Measurements from ENCODE around the gene RALA.
"Not testable (repeated sequence)": the region's sequence is repeated elsewhere in the genome, so short reads cannot be mapped to it uniquely, and the experiment has no call there.

RALA gene

DNA sequence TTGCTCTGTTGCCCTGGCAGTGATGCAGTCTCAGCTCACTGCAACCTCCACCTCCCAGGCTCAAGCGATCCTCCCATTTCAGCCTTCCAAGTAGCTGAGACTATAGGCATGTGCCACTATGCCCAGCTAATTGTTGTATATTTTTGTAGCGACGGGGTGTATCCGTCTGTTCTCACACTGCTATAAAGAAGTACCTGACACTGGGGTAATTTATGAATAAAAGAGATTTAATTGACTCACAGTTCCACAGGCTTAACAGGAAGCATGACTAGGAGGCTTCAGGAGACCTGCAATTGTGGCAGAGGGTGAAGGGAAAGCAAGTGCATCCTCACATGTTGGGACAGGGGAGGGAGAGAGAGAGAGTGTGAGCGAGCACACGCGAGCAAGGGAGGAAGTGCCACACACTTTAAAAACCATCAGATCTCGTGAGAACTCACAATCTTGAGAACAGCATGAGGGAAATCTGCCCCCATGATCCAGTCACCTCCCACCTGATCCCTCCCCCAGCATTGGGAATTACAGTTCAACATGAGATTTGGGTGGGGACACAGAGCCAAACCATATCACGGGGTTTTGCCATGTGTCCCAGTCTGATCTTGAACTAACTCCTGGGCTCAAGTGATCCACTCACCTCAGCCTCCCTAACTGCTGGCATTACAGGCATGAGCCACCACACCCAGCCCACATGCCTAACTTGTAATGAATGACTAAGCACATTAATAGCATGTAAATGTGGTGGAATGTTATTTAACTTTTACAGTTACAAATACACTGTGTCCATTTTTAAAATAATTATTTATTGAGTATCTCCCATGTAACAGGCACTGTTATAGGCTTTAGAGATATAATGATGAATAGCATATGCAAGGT lies 65.5 kb downstream of the RALA start:
- DNase-seq = peak; percentile 56

DNA sequence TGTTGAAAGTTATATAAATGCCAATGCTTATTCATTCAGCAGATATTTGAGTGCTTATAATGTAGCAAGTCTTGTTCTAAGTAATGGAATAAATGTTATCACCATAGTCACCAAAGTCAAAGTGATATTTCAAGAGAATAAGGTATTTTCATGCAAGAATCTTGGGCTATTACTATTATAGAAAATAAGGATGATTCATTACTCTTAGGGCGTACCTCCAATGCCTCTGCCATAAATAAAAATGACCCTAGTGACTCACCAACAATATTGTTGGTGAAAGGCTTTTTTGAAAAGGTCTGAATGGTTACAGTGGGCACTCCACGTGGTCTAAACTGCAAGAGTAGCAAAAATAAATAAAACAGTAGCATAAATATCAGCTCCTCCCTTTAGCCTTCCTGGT lies 68.4 kb downstream of the RALA start:
- DNase-seq = no peak

DNA sequence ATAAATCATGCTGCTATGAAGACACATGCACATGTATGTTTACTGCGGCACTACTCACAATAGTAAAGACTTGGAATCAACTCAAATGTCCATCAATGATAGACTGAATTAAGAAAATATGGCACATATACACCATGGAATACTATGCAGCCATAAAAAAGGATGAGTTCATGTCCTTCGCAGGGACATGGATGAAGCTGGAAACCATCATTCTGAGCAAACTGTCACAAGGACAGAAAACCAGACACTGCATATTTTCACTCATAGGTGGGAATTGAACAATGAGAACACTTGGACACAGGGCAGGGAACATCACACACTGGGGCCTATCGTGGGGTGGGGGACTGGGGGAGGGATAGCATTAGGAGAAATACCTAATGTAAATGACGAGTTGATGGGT lies 69.7 kb downstream of the RALA start:
- DNase-seq = not testable (repeated sequence)

DNA sequence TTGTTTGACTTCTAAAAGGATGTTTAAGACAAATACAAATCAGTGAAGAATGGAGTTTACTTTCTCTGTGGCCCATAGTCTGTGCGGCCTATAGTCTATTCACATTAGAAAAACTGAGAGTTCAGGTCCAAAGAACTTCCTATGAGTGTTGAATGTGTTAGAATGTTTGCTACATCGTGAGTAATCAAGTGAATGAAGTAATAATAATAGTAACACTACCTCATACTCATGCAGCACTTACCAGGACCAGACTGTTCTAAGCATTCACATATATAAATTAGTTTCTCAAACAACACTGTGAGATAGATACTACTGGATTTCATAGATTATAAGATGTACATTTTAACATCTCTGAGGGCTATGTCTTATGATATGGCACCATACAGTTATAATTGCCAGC lies 70.4 kb downstream of the RALA start:
- DNase-seq = no peak

DNA sequence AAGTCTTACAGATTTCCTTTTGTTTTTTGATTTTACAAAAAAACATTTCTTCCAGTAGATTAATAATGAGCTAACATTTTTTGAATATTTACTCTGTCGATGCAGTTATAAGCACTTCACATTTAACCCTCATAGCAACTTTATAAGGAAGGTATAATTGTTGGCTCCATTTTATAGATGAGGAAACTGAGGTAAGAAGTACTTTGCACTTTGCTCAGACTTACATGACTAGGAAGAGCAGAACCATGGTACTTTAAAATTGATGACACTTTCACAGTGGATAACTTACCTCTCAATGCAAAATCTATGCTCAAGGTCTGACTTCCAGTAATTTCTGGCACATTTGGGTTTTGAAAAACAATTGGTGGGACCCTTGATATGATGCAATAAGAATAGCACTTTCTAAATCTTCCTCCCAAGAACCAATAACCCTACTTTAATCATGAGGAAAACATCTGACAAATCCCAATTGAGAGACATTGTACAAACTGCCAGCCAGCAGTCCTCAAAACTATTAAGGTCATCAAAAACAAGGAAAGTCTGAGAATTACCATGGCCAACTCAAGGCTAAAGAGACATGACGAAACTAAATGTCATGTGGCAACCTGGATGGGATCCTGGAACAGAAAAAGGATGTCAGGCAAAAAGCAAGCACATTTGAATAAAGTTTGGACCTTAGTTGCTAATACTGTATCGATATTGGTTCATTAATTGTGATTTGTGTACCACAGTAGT lies 72.6 kb downstream of the RALA start:
- DNase-seq = no peak

DNA sequence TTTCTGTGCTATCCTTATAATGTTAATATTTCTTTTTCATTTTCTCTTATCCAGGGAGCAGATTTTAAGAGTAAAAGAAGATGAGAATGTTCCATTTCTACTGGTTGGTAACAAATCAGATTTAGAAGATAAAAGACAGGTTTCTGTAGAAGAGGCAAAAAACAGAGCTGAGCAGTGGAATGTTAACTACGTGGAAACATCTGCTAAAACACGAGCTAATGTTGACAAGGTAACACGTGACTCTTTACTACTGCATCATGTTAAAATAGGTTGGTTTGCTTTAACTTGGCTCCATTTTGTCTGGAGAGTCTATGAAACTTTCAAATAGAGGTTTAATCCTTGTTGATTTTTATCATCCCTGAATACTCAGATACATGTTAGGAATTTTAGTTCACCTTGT lies 73.3 kb downstream of the RALA start:
- DNase-seq = no peak

DNA sequence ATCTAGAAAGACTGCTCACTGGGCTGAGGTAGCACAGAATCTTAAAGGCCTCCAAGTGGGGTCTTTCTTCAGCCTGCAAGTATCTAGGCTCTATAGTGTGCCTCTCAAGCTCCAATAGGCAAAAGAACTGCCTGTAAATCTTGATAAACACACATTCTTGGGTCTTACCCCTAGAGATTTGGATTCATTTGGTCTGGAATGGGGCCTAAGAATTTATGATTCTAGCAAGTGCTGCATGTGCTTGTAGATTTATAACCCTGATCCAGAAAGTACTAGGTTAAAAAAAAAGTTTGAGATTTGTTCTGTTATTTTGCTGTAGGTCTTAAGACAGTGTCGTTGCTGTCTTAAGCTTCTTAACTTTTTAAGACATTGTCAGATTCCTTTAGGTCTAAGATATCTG lies 74.1 kb downstream of the RALA start:
- DNase-seq = no peak

DNA sequence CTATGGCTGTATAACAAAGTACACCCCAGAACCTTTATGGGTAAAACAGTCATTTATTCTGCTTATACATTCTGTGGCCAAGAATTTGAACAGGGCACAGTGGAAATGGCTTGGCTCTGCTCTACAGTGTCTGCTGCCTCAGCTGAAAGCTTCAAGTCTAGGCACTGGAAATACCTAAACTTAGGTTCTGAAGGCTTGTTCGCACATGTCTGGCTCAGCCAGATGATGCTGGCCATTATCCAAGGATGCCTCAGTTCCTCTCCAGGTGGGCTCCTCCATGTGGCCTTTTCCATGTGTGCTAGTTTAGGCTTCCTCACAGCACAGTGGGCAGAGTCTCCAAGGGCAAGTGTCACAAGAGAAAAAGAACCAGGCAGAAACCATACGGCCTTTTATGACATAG lies 76.8 kb downstream of the RALA start:
- no peak for DNase-seq

DNA sequence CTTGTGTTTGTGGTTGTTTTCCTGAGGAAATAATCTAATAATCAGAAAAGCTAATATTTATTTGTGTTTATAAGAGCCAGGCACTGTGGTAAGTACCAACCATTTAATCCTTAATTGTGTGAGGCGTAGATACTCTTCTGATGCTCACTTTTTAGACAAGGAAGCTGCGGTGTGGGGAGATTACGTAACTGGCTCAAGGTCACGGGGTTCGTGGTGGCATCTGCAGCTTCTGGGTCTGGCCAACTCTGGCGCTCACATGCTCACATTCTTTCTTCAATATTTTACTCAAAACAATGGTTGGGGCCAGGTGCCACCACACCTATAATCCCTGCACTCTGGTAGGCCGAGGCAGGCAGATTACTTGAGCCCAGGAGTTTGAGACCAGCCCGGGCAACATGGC lies 77.6 kb downstream of the RALA start:
- peak; percentile 85 for DNase-seq

DNA sequence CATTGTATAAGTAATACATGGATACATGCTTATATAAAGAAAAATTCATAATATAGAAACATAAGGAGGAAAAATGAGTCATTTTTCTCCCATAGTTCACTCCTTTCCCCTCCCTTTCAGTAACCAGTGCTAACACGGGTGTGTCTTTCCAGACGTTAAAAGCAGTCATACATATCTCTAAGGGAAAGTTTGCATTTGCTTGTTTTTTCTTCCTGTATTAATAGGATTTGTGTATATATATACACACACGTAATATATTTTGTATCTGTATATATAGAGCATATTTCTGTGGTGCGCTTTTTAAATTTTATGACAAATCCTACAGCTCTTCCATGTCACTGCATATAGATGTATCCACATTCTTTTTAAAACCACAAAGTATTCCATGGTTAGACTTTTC lies 78.8 kb downstream of the RALA start:
- DNase-seq = no peak

DNA sequence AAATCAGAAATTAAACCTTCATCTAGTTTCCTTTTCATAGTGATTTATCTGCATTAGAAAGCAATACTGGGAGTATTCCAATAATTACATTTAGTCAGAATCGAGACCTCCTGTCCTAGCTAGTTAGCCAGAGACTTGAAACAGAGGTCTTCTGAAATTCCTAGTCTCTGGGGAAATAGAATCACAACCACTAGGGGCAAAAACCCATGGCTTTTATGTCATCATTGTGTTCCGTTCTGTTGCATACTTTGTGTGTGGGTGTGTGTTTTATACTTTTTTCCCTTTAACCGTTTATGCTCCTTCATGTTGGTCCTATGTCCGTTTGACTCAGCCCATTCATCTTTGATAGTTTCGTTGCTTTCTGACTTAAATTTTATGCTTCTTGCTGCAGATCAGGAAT lies 79.8 kb downstream of the RALA start:
- DNase-seq = no peak

DNA sequence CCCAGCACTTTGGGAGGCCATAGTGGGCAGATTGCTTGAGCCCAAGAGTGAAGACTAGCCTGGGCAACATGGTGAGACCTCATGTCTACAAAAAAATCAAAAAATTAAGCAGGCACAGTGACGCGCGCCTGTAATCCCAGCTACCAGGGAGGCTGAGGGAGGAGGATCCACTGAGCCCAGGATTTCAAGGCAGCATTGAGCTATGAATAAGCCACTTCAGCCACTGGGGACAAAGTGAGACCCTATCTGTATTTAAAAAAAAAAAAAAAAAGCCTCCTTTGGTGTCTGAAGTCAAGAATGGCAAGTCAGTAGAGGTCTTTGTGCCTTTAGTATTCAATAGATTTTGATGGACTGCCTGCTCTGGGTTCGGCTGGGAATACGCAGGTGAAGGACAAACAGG lies 85.7 kb downstream of the RALA start:
- no peak for DNase-seq

DNA sequence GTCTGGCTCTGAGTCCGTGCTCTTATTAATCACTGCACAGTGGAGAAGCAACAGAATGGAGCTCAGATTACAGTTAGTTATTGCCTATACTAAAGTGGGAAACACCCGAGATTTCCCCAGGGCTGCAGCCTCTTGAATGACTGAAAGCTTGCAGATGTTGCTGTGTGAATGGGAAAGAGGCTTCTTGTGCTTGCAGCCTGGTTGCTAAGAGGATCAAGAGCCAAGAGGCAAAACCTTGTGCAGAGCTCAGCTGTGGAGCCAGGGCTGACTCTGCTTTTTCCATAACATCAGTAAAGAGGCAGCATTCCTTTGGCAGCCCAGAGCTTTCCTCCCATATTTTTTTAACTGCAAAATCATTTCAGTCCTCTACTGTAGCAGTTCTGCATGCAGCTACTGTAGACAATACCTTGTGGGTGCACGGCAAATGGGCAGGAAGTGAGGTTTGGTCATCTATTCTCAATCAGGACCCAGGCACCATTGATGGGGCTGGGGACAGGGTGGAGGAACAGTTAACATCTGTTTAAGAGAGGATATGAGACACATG lies 86.5 kb downstream of the RALA start:
- peak; percentile 52 for DNase-seq

DNA sequence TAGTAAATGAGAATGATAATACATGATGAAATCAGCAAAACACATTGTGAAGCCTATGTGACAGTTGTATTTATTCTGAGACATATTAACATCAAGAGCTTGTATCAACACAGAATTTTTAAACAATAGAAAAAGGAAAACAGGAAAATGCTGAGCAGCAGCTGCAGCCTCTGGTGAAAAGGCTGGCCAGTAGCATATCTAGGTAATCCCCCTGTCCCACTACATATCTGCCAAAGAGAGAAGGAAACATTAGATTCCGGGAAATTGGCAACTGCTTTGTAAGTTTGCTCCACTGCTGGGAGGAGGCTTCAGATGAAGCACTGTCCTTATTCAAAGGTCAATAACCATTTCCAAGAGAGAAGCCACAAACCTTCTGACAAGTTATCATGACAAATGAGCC lies 89.4 kb downstream of the RALA start:
- no peak for DNase-seq

DNA sequence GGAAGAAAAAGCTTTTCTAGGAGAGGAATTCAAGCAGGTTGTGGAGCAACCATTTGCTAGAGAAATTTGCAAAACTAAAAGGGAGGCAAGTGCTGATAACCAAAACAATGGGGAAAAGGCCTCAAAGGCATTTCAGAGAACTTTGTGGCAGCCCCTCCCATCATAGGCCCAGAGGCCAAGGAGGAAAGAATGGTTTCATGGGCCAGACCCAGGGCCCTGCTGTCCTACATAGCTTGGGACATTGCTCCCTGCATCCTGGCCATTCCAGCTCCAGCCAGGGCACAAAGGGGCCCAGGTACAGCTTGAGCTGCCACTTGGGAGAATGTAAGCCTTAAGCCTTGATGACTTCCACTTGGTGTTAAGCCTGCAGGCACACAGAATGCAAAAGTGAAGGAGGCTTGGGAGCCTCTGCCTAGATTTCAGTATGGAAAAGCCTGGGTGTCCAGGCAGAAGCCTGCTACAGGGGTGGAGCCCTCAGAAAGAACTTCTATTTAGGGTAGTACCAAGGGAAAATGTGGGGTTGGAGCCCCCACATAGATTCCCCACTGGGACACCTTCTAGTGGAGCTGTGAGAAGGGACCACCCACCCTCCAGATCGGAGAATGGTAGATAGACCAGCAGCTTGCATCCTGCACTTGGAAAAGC lies 91.2 kb downstream of the RALA start:
- DNase-seq = no peak

DNA sequence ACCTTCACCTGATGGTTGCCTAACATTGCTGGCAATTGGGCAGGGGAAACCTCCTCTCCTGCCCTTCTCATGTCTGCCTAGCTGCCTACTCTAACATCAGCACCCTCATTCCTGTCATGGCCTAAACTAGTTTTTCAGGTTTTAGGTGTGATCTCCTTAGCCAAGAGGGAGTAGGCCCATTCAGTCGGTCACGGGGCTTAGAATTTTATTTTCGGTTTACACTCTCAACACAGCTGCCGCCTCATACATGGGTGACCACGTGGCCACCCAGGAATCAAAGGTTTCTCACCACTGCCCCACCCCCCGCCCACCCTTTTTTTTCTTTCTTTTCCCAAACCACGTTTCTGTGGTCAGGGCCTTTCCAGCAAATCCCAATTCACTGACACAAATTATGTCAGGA lies 97.2 kb downstream of the RALA start:
- DNase-seq = no peak

DNA sequence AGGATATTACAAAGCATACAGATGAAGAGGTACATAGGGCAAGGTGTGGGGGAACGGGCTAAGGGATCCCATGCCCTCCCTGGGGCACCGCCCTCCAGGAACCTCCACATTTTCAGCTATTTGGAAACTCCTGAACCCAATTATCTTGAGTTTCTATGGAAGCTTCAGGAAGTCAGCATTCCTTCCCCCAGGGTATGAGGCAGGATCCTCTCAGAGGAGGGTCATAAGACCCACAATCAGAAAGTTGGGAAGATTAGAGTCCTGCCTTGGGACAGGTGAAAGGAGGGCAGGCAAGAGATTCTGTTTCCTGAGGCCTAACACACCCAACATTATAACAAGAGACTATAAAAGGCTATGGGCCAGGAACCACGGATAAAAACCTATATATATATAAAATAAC lies 98.0 kb downstream of the RALA start:
- no peak for DNase-seq

DNA sequence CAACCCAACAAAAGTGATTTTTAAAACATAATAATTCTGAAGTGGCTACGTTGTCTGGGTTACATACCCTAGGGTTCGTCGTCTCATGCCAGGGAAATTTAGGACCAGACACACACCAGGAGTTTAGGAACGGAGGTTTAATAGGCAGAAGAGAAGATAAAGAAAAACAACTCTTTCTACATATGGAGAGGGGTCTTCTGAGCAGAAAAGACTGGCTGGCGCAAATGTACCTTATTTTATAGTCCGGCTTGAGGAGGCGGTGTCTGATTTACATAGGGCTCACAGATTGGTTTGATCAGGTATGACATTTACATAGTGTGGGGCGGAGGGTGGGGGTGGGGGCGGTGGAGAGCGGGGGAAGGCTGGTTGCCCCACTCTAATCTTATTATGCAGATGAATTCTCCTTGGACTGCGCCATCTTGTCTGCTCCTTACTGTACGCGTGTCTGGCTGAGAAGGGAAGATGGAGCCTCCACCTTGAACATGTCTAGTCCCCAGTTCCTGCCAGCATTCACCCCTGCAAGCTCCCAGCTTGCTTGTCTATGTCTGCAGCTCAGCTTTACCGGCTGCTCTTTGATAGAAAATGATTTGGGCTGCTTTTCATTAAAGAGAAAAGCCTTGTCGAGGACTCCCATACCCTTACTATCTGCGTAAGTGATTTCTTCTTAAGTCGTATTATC lies 98.7 kb downstream of the RALA start:
- no peak for DNase-seq

DNA sequence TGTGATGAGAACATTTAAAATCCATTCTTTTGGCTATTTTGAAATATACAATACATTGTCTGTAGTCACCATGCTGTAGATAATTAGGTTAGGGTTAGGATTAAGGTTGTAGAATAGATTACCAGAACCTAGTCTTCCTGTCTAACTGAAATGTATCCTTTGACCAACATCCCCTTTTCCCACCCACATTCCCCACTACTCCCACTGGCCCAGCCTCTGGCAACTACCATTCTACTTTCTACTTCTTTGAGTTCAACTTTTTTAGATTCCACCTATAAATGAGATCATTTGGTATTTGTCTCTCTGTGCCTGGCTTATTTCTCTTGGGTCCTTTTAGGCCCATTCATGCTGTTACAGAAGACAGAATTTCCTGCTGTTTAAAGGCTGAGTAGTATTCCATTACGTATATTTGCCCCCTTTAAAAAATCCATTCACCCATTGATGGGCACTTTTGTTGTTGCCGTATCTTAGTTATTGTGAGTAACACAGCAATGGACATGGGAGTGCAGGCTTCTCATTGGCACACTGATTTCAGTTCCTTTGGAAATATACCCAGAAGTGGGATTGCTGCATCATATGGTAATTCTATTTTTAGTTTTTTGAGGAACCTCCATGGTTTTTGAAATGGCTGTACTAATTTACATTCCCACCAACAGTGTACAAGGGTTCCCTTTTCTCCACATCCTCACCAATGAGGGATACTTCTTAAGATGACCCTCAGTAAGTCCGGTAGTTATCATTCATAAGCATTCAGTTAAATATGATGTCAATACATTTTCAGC lies 104.0 kb downstream of the RALA start:
- no peak for DNase-seq

DNA sequence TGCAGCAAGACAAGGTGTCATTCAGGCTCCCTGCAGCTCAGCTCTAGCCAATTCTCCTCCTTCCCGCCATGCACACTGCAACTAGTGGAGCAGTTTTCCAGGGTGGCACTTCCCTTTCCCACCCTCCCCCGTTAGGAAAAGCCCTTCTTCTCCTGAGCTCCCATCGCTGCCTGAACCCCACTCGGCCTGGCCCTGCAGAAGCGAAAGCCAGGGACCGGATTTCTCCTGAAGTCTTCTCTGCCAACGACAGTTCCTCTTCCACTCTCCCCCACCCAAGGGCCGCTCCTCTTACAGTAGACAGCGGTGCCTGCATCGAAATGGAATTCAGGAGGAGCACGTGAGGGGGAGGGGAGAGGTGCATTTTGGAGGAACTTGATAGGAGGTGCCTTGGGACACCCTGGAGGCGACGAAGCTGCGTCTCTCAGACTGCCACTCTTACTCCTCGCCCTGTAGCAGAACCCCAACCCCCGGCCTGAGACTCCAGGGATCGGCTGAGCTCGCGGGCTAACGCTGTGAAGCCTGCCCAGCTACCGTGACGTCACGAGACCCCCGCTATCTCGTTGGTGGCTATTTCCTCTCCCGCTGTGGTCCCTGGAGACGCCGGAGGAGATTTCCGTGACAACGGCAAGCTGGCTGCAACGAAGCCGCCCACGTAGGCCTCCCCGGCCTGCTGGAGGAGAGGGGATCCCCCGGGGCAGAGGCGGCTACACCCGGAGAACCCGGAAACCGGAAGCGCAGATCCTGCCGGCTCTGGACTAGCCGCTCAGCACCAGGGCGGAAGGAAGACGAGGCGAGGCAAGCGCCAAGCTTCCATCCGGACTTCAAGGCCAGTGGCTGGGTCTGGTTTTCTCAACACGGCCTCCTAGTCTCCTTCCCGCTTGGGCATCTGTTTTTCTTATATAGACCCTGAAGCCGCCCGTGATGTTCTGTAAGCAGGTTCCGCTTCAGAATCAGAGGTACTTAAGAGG lies 109.7 kb downstream of the RALA start:
- DNase-seq = peak; percentile 97
